Epithelial cell of esophagus (primary cell): Measurements from ENCODE around the gene KCNJ15.

Experiments used
- DNase-seq: peaks from one replicate; pipeline ENCODE4 v3.0.0; 2010; ENCODE audit warnings: low read depth
- H3K4me3 ChIP-seq: 2 replicates; pipeline ENCODE4 v1.5.1; 2011; ENCODE audit warnings: mild to moderate bottlenecking, low read length, control low read depth
- CTCF ChIP-seq: IDR thresholded peaks from 2 replicates; pipeline ENCODE4 v1.5.1; 2011; ENCODE audit warnings: low read depth, mild to moderate bottlenecking, low read length, control low read depth, inconsistent platforms; ENCODE audit not compliant: insufficient read depth; ENCODE audit errors: missing control alignments

KCNJ15 gene

GRCh38 chr21:38323721-38324531 is 67.1 kb downstream of the KCNJ15 start:
- no peak overlapping the region for H3K4me3 ChIP-seq
- peak; percentile 80 for DNase-seq
- TF ChIP-seq CTCF, result no peak

DNA sequence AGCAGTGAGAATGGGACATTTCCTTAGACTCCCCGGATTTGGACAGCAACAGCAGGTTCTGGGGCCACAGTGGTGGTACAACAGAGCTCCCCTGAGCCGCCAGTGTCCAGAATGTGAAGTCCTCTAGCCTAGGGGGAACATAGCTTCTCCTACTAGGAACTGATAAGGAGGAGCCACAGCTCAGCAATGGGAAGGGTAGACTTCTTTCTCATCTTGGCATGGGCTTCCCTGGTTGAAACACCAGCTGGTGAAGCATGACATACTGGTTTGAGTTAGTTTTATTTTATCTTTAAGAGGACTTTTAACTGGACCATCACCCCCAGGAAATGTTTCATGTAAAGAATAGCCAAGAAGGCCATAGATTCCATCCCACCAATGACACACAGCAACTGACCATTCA is 68.4 kb downstream of the KCNJ15 start:
- TF ChIP-seq CTCF, result no peak
- H3K4me3 ChIP-seq, result no peak overlapping the region
- DNase-seq, result no peak

DNA sequence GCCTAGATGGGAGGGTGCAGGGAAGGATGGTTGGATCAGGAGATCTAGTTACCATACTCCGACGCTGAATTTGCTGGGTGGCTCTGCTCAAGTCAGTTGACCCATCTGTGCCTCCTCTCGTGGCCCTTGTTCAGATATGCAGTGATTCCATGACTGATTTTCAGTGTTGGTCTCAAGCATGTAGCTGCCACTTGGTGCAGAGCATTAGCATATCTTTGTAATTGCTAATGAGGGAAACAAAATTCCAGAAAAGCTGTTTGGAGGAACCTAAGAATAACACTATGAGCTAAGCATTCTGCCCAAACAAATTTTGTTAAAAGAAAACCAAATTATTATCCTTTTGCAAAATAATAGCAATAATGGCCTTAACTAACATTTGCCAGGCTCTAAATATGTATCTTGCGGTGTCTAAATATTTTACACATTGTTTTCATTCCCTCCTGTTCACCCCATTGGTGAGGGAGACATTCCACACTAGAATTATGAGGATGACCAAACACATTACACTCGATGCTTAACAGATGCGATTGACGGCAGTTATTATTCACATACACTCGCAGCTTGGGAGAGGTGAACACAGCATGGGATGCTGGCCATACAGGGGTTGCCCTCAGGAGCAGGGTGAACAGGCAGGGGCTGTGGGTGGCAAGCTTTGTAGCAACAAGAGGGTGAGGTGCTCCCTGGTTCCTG is 69.1 kb downstream of the KCNJ15 start:
- TF ChIP-seq CTCF, result no peak
- no peak overlapping the region for H3K4me3 ChIP-seq
- no peak for DNase-seq

- H3K4me3 ChIP-seq, result no peak overlapping the region
- peak; percentile 45 for DNase-seq
- no peak for TF ChIP-seq CTCF
These were observed 69.6 kb downstream of the KCNJ15 start for GRCh38 chr21:38326429-38326828.

DNA sequence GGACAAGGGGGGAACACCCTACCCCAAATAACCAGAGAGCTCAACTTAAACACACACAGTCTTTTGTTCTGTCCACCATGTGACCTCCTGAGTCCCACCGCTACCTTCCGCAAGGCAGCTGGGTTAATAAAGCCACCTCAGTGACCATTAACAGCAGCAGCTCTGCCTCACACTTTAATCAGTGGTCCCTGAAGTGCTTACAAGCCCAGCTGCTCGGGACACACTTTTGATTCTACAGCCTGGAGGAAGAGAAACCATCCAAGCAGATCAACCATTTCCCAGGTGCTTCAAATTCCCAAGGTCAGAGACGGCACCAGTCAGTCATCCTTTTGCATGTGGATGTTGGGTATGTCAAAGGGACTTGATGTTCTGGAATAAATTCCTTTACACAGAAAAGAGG is 70.1 kb downstream of the KCNJ15 start:
- TF ChIP-seq CTCF, result no peak
- H3K4me3 ChIP-seq, result no peak overlapping the region
- no peak for DNase-seq

DNA sequence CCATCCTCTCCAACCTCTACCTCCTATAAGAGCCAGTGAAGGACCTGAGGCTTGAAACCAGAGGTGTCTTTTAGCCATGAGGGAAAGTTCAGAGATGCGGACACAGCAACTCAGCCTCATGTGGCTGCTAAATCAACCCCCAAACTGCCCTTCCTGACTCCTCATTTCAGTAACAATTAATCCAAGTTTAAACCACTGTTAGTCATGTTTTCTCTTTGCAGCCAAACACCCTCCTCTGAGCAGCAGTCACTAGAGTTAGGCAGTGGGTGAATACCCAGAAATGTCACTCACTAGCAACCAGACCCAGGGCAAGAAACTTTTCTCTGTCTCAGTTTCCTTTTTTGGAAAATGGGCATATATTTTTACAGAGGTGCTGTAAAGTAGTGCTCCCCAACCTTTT is 71.2 kb downstream of the KCNJ15 start:
- no peak overlapping the region for H3K4me3 ChIP-seq
- TF ChIP-seq CTCF, result no peak
- DNase-seq, result no peak
